ENCODE data around the gene OR1K1.
"Not testable (repeated sequence)": the region's sequence is repeated elsewhere in the genome, so short reads cannot be mapped to it uniquely, and the experiment has no call there.

OR1K1 gene

DNA sequence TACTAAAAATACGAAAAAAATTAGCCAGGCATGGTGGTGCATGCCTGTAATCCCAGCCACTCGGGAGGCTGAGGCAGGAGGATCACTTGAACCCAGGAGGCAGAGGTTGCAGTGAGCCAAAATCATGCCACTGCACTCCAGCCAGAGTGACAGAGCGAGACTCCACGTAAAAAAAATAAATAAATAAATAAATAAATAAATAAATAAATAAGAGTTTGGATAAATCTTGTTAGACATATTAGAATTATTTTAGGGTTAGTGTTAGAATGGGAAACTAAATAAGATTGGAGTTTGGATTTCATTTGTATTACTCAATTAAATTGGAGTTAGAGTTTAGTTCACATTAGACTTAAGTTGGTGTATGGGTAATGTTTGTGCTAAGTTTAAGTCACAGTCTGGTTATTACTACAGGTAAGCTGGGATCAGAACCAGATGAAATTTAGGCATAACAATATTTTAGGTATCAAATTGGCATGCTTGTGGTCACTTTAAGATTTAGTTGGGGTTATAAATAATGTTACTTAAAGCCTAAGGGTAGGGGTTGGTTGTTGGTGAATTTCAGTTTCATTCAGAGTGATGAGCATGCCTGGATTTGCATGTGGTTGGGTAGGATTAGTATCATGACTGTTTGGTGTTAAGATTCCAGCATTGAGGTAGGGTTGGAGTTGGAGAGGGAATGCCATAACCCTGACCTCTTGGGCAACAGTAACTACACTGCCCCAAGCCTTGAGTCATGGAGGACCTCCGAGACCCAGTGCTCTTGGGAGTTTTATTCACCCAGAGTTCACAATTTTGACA is 7.9 kb upstream of the OR1K1 start:
- in situ Hi-C loops (cut with MboI; ENCODE audit: low pct_unique_long_range_greater_than_20kb, low sequenced_read_pairs, unreplicated experiment) = no loop called here
- TF ChIP-seq, protein P1, sequence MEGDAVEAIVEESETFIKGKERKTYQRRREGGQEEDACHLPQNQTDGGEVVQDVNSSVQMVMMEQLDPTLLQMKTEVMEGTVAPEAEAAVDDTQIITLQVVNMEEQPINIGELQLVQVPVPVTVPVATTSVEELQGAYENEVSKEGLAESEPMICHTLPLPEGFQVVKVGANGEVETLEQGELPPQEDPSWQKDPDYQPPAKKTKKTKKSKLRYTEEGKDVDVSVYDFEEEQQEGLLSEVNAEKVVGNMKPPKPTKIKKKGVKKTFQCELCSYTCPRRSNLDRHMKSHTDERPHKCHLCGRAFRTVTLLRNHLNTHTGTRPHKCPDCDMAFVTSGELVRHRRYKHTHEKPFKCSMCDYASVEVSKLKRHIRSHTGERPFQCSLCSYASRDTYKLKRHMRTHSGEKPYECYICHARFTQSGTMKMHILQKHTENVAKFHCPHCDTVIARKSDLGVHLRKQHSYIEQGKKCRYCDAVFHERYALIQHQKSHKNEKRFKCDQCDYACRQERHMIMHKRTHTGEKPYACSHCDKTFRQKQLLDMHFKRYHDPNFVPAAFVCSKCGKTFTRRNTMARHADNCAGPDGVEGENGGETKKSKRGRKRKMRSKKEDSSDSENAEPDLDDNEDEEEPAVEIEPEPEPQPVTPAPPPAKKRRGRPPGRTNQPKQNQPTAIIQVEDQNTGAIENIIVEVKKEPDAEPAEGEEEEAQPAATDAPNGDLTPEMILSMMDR (IDR thresholded peaks at IDR 0.05; ENCODE audit: extremely low read depth, insufficient read depth, missing control alignments) = no peak
- DNase-seq (ENCODE audit: low spot score) = no peak

DNA sequence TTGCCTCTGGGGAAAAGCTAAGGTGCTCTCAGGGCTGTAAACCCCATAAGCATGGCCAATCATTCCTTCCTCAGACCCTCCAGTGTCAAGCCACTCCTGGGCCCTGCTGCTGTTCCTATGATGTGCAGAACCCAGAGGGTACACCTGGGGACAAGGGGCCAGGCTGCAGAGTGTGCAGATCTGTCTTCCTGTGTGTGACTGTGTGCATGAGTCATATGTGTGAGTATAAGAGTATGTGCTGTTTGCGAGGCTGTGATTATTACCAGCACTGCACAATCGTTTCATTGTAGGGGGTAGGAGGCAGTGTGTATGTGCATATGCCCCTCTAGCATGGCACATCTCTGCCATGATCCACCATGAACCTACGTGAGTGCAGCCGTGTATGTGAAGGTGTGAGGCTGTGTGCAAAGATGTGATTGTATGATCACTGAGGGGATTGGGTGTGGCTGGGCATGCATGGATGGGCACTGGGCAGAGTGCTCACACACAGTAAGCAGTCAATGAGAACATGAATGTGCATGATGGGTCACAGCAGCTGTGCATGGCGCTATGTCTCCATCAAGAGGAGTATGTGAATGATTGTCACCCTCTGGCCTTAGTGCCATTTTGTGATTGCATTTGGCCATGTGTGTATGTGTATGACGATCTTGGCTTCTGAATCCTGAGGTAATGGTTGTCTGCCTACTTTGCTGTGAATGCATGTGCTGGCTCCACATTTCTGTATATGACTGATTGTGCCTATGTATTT is 2.4 kb upstream of the OR1K1 start:
- no peak for DNase-seq (ENCODE audit: low spot score)
- TF ChIP-seq, protein P1 (IDR thresholded peaks at IDR 0.05; ENCODE audit: extremely low read depth, insufficient read depth, missing control alignments) = no peak
- in situ Hi-C loops (cut with MboI; ENCODE audit: low pct_unique_long_range_greater_than_20kb, low sequenced_read_pairs, unreplicated experiment) = no loop called here

DNA sequence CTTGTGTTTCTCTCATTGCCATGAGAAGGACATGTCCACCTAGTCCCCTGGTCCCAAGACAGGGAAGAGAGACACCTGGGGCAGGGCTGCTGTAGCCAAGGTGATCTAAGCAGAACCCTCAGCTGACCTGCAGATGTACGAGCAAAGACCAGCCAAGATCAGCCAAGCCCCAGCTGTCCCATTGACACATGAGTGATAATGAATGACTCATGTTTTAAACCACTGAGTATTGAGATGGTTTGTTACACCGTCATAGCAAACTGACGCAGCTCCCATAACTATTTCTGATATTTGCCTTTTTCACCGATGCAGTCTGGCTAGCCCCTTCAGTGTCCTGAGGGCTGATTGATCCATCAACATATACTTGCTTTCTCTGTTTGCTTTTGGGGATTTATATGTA is 6.7 kb downstream of the OR1K1 start:
- in situ Hi-C loops (cut with MboI; ENCODE audit: low pct_unique_long_range_greater_than_20kb, low sequenced_read_pairs, unreplicated experiment) = loop anchor here (25.0 kb wide), 1 partner anchor 694 kb away; no protein-coding TSS in a partner anchor
- no peak for DNase-seq (ENCODE audit: low spot score)
- TF ChIP-seq, protein P1 (IDR thresholded peaks at IDR 0.05; ENCODE audit: extremely low read depth, insufficient read depth, missing control alignments) = no peak

DNA sequence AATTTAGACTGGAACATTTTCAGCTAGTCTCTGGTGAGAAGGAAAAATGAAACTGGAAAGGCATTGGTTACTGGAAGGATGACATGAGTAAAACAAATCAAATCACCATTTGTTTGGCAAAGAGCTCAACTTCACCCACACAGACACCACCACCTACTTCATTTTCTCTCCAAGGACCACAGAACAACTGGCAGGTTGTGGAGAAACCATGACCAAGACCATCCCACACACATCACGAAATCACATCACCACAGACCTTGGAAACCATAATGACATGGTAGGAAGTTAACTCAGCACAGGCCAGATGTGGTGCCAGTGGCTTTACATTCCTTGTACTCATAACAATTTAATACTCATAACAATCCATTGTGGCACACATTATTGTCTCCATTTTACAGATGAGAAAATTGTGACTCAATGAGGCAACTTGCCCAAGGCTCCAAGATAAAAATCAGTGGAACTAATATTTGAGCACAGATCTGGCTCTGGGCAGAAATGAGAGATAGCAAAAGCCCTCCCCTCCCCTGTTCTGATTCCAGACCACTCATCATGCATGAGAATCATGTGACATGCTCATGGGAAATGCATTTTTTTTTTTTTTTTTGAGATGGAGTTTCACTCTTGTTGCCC is 7.5 kb downstream of the OR1K1 start:
- in situ Hi-C loops (cut with MboI; ENCODE audit: low pct_unique_long_range_greater_than_20kb, low sequenced_read_pairs, unreplicated experiment) = loop anchor here (25.0 kb wide), 1 partner anchor 695 kb away; no protein-coding TSS in a partner anchor
- no peak for DNase-seq (ENCODE audit: low spot score)

DNA sequence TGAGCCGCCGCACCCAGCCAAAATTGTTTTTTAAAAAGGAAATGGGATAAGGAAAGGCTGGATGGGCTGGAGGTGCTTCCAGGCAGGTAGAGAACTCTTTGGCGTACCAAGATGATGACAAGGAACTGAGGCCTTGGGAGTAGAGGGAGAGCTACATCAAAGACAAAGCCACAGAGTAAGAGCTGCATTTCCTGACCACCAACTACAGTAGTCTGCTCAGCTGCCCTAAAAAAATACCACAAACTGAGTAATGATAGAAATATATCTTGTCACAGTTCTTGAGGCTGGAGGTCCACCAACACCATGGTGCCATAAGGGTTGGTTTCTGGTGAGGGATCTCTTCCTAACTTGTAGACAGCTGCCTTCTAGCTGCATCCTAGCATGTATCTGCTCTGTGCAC is 8.2 kb downstream of the OR1K1 start:
- in situ Hi-C loops (cut with MboI; ENCODE audit: low pct_unique_long_range_greater_than_20kb, low sequenced_read_pairs, unreplicated experiment) = loop anchor here (25.0 kb wide), 1 partner anchor 696 kb away; no protein-coding TSS in a partner anchor
- TF ChIP-seq, protein P1 (IDR thresholded peaks at IDR 0.05; ENCODE audit: extremely low read depth, insufficient read depth, missing control alignments) = no peak
- DNase-seq (ENCODE audit: low spot score) = no peak

More for the DNA sequence above, 7.5 kb downstream of the OR1K1 start:
- TF ChIP-seq, protein P1 (IDR thresholded peaks at IDR 0.05; ENCODE audit: extremely low read depth, insufficient read depth, missing control alignments) = no peak

DNA sequence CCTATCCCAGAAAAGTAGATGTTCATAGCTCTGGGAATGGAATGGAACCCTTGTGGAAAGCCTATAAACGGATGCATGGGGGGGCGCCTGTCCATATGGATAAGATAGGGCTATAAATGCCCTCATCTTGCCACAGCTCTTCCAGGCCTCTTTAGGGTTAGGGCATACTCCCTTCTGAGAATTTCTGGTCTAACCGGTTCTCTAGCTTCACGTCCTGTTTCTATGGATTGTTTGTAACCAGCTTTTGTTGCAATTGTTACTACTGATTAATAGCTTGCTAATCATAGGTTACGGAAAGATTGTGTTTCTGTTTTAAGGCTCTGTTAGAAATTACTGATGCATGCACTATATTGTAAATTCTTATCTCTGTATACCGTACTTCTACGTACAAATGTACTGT is 9.3 kb downstream of the OR1K1 start:
- in situ Hi-C loops (cut with MboI; ENCODE audit: low pct_unique_long_range_greater_than_20kb, low sequenced_read_pairs, unreplicated experiment) = loop anchor here (25.0 kb wide), 1 partner anchor 697 kb away; no protein-coding TSS in a partner anchor
- not testable (repeated sequence) for DNase-seq (ENCODE audit: low spot score)

Data from GM13977 (cell line).